Measurements from ENCODE around the gene OR10A5. TPM values are rescaled to one million over a fixed set of nuclear protein-coding genes. Genes with fewer than 3 reads are reported as not detected.
"Not testable (repeated sequence)": the region's sequence is repeated elsewhere in the genome, so short reads cannot be mapped to it uniquely, and the experiment has no call there.

The OR10A5 gene
- total RNA-seq, 1 donor from 2014 or later, result not detected

GRCh38 chr11:6876325-6876724, 30.8 kb downstream of the OR10A5 start, which contains the start of gene OR10A4:
Gene OR10A4, plus strand, starts transcription at chr11:6876625. Its CDS starts 23 bp downstream, at chr11:6876648.
- Mint-ChIP-seq H3K36me3 (no peaks in the 10 kb centered on the region), H3K4me1 (no peaks in the 10 kb centered on the region), H3K27me3 (ENCODE audit: low read depth) (no peaks in the 10 kb centered on the region), H3K4me3 (no peak within 1 kb of the TSS), H3K9me3 (peaks cover 6% of the 10 kb centered on the region), H3K27ac (no peak within 1 kb of the TSS)
- DNase-seq (ENCODE audit: low spot score in 2 of 2, unreplicated experiment in 2 of 2), result no peak
- no peak for TF ChIP-seq CTCF (IDR thresholded peaks at IDR 0.05; ENCODE audit: unreplicated experiment)

GRCh38 chr11:6876914-6877313, 31.4 kb downstream of the OR10A5 start:
- Mint-ChIP-seq H3K4me3 (no peak overlapping the region), H3K4me1 (no peaks in the 10 kb centered on the region), H3K27me3 (ENCODE audit: low read depth) (no peaks in the 10 kb centered on the region), H3K36me3 (no peaks in the 10 kb centered on the region), H3K9me3 (peaks cover 6% of the 10 kb centered on the region), H3K27ac (no peak overlapping the region)
- TF ChIP-seq CTCF (IDR thresholded peaks at IDR 0.05; ENCODE audit: unreplicated experiment), result no peak
- DNase-seq (ENCODE audit: low spot score in 2 of 2, unreplicated experiment in 2 of 2), result no peak

- Mint-ChIP-seq H3K27me3 (ENCODE audit: low read depth) (peaks cover 18% of the 10 kb centered on the region), H3K4me3 (no peak overlapping the region), H3K36me3 (no peaks in the 10 kb centered on the region), H3K27ac (no peak overlapping the region), H3K4me1 (peaks cover 3% of the 10 kb centered on the region), H3K9me3 (no peaks in the 10 kb centered on the region)
- no peak for DNase-seq (ENCODE audit: low spot score in 2 of 2, unreplicated experiment in 2 of 2)
- no peak for TF ChIP-seq CTCF (IDR thresholded peaks at IDR 0.05; ENCODE audit: unreplicated experiment)
Measured at GRCh38 chr11:6882751-6883150, 37.3 kb downstream of the OR10A5 start.

- not testable (repeated sequence) for H3K4me3 Mint-ChIP-seq; H3K36me3 Mint-ChIP-seq; H3K9me3 Mint-ChIP-seq; H3K4me1 Mint-ChIP-seq; H3K27ac Mint-ChIP-seq; DNase-seq (ENCODE audit: low spot score in 2 of 2, unreplicated experiment in 2 of 2)
- H3K27me3 Mint-ChIP-seq (ENCODE audit: low read depth), result peaks cover 15% of the 10 kb centered on the region
Measured at GRCh38 chr11:6887711-6888110, 42.2 kb downstream of the OR10A5 start.

GRCh38 chr11:6888830-6889229, 43.3 kb downstream of the OR10A5 start:
- H3K4me3 Mint-ChIP-seq, result no peak overlapping the region
- H3K27ac Mint-ChIP-seq, result no peak overlapping the region
- H3K27me3 Mint-ChIP-seq (ENCODE audit: low read depth), result peaks cover 10% of the 10 kb centered on the region
- TF ChIP-seq CTCF (IDR thresholded peaks at IDR 0.05; ENCODE audit: unreplicated experiment), result no peak
- no peaks in the 10 kb centered on the region for H3K36me3 Mint-ChIP-seq
- peaks cover 3% of the 10 kb centered on the region for H3K4me1 Mint-ChIP-seq
- DNase-seq (ENCODE audit: low spot score in 2 of 2, unreplicated experiment in 2 of 2), result no peak
- H3K9me3 Mint-ChIP-seq, result no peaks in the 10 kb centered on the region

- no peak overlapping the region for H3K4me3 Mint-ChIP-seq
- H3K27ac Mint-ChIP-seq, result no peak overlapping the region
- TF ChIP-seq CTCF (IDR thresholded peaks at IDR 0.05; ENCODE audit: unreplicated experiment), result no peak
- H3K4me1 Mint-ChIP-seq, result peaks cover 3% of the 10 kb centered on the region
- no peaks in the 10 kb centered on the region for H3K9me3 Mint-ChIP-seq
- no peak for DNase-seq (ENCODE audit: low spot score in 2 of 2, unreplicated experiment in 2 of 2)
- H3K36me3 Mint-ChIP-seq, result no peaks in the 10 kb centered on the region
- H3K27me3 Mint-ChIP-seq (ENCODE audit: low read depth), result peaks cover 6% of the 10 kb centered on the region
Measured at GRCh38 chr11:6889835-6890234, 44.4 kb downstream of the OR10A5 start.

Measured in mesothelial cell of epicardium (in vitro differentiated cells).